HG03558 (cell line): ENCODE measurements around the gene TBPL2.
"Not testable (repeated sequence)": the region's sequence is repeated elsewhere in the genome, so short reads cannot be mapped to it uniquely, and the experiment has no call there.

Experiments used
- ATAC-seq: cut with Tn5 transposase; IDR thresholded peaks from one replicate; pipeline ENCODE4 v1.9.1; 2021; ENCODE audit warnings: moderate number of reproducible peaks; ENCODE audit not compliant: unreplicated experiment; ENCODE audit errors: extremely low read depth

Gene TBPL2

GRCh38 chr14:55411426-55412389, 28.7 kb downstream of the TBPL2 start, which contains the start of gene ATG14:
Gene ATG14, minus strand, starts transcription at chr14:55411830. Its CDS starts 8 bp downstream, at chr14:55411822.
- peak; percentile 91 for ATAC-seq

GRCh38 chr14:55410876-55411275, 29.5 kb downstream of the TBPL2 start:
- no peak for ATAC-seq

GRCh38 chr14:55404173-55404854, 36.1 kb downstream of the TBPL2 start:
- ATAC-seq, result no peak

GRCh38 chr14:55401751-55402150, 38.7 kb downstream of the TBPL2 start:
- no peak for ATAC-seq

GRCh38 chr14:55399852-55400251, 40.6 kb downstream of the TBPL2 start:
- no peak for ATAC-seq

- ATAC-seq, result no peak
Observed at GRCh38 chr14:55399183-55399582, 41.2 kb downstream of the TBPL2 start.

- no peak for ATAC-seq
Observed at GRCh38 chr14:55398679-55399078, 41.7 kb downstream of the TBPL2 start.

- no peak for ATAC-seq
Observed at GRCh38 chr14:55389330-55389729, 51.1 kb downstream of the TBPL2 start.

- ATAC-seq, result no peak
Observed at GRCh38 chr14:55388160-55388559, 52.3 kb downstream of the TBPL2 start.

GRCh38 chr14:55387121-55387520, 53.3 kb downstream of the TBPL2 start:
- no peak for ATAC-seq

DNA sequence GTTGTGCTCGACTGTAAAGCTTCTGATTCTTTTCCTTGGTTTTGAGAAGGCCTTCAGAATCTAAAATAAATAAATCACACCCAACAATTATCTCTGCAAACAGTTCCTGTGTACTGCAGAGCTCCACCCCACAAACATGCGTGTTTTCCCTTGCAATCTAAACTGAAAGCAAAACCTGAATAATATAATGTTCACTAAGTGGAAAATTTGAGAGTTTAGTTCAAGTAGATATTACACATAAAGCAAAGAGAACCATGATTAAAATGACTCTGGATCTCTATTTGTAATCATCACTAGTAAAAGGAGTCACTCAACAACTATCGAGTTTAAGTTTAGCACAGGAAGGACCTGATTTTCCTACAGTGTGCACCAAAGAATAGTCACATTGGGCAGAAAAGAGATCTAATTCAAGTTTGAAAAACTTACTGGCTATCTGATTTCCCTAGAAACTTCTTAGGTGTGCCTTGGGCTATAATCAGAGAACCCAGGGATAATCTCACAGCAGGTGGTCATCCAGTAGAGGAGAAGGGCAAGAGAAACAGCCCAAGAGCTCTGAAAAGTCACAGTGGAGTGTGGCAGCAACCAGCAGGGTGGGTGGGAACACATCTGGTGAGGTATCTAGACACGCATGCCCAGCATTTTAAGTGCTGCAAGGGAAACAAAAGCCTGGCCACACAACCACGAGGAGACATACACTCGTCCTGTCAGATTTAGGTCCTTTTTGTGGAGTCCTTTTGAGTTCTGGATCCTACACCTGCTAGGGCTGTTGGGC, 54.2 kb downstream of the TBPL2 start:
- ATAC-seq, result no peak

DNA sequence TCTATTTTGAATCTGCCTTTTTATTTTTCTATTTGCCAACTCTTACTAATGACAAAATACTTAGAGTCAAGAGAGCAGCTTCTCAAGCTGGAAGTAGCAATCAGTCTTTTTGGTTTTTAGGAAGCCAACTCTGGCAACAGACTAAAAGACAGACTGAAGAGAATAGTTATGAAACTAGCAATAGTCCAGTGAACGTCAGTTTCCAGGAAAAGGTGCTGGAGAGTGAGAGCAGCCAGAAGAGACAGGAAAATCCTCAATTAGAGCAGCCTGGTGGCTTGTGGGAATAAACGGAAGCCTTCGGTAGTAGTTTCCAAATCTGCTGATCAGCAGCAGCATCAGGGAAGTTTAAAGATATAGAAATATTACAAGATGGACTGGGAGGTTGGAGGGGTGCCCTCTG, 55.9 kb downstream of the TBPL2 start:
- ATAC-seq, result no peak

DNA sequence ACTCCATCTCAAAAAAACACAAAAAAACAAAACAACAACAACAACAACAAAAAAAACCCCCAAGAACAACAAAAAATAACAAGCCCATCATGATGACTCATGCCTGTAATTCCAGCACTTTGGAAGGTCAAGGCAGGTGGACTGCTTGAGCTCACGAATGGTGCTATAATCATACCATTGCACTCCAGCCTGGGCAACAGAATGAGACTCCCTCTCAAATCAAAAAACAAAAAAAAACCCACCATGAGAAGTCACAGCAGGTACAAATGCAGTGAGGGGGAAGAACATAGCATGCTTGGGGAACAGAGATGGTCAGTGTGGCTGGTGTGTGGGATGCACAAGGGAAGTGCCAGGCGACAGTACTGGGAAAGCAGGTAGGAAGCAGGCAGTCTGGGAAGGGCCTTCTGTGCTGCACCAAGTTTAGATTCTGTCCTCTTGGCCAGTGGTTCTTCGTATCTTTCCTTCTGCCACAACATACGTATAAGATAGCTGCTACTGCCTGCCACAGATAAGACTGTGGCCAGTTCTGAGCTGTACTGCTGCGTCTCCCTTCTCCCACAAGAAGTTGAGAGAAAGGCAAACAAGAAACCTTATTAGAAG, 56.8 kb downstream of the TBPL2 start:
- ATAC-seq, result no peak

DNA sequence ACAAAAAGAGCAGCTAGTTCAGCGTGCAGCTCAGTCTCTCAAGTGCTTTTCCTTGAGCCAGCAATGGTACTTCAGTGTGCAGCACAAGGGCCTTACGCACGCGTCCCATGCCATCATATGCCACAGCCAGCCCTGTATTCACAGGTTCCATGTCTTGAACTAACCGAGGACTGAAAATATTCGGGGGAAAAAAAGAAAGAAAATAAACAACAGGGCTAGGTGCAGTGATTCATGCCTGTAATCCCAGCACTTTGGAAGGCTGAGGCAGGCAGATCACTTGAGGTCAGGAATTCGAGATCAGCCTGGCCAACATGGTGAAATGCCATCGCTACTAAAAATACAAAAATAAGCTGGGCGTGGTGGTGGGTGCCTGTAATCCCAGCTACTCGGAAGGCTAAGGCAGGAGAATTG, 57.4 kb downstream of the TBPL2 start:
- ATAC-seq, result not testable (repeated sequence)

- no peak for ATAC-seq
Observed at GRCh38 chr14:55382483-55382882, 57.9 kb downstream of the TBPL2 start.

GRCh38 chr14:55381561-55381960, 58.9 kb downstream of the TBPL2 start:
- no peak for ATAC-seq

DNA sequence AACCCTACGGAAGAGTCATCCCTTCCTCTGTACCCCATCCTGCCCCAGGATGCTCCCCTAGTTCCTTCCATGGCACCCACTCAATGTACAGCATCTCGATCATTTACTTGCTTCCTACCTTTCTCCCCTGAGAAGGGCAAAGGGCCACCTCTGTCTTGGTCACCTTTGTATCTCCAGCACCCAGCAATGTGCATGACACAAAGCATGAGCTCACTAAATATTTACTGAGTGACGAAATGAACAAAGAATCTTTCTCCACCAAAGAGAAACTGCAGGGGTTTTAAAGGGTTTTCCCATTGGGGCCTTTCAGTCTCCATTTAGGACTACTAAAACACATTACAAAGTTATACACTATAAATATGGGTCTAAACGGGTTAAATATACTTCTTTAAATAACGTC, 59.4 kb downstream of the TBPL2 start:
- ATAC-seq, result no peak

DNA sequence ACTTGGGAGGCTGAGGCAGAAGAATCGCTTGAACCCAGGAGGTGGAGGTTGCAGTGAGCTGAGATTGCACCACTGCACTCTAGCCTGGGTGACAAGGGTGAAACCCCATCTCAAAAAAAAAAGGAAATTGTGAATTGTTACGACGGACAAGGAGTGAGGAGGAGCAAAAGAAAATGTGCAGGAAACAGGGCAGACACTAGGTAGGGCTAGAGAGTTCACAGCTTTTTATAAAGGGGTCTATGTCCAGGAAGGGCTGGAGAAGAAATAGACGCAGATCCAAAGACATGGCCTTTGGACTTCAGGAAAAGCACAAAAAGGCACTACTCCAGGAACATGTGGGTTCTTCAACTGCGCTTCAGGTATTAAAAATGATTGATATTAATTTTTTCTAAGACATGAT, 63.2 kb downstream of the TBPL2 start:
- ATAC-seq, result no peak

- no peak for ATAC-seq
Observed at GRCh38 chr14:55374771-55375170, 65.6 kb downstream of the TBPL2 start.
